Esophagus muscularis mucosa (tissue), 4 donors: ENCODE data around the gene TMCC1.

Source experiments
- EP300 ChIP-seq: sonication (generic); formaldehyde crosslinking; IDR thresholded peaks from one replicate; pipeline ENCODE4 v1.6.1; 2017; ENCODE audit warnings: antibody characterized with exemption
- POLR2A ChIP-seq: fragments of 450-650 bp; IDR thresholded peaks from one replicate; pipeline ENCODE4 v1.6.1; 2017; ENCODE audit warnings: antibody characterized with exemption, moderate library complexity, mild to moderate bottlenecking, low read depth
- POLR2AphosphoS5 ChIP-seq, 2 donors: sonication (generic); formaldehyde crosslinking; IDR thresholded peaks; one replicate each; pipeline ENCODE4 v1.6.1; 2017; ENCODE audit warnings: antibody characterized with exemption in 2 of 2
- TF ChIP-seq, protein P1 (sequence below), 3 experiments: fragments of 200-600 bp in 2 of 3; fragments of 450-650 bp in 1 of 3; sonication (generic) in 2 of 3; IDR thresholded peaks; one replicate each; pipeline ENCODE4 v1.5.1; 2017 to 2019; ENCODE audit warnings: antibody characterized with exemption in 3 of 3, mild to moderate bottlenecking in 2 of 3, moderate library complexity in 1 of 3

DNA sequence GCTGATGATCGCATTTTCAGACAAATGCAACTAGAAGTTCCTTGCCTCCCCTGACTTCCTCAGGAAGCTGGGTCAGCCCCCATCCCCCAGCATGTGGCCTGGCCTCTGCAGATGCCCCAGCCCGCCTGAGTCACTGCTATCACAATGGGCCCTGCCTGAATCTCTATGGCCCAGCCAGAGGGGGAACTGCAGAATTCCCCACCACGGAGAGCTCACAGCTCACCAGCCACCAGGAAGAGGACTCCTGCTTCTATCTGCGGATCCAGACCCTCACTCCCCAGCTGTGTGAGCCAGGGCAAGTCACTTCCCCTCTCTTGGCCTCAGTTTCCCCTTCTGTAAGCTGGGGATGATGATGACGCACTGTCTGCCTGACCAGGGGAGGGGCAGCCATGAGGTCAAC, 293.9 kb downstream of the TMCC1 start:
- TF ChIP-seq POLR2AphosphoS5 (IDR thresholded peaks at IDR 0.05) (peak; percentile 26 to 41), POLR2A (no peak), EP300 (no peak)
- TF ChIP-seq, protein P1, sequence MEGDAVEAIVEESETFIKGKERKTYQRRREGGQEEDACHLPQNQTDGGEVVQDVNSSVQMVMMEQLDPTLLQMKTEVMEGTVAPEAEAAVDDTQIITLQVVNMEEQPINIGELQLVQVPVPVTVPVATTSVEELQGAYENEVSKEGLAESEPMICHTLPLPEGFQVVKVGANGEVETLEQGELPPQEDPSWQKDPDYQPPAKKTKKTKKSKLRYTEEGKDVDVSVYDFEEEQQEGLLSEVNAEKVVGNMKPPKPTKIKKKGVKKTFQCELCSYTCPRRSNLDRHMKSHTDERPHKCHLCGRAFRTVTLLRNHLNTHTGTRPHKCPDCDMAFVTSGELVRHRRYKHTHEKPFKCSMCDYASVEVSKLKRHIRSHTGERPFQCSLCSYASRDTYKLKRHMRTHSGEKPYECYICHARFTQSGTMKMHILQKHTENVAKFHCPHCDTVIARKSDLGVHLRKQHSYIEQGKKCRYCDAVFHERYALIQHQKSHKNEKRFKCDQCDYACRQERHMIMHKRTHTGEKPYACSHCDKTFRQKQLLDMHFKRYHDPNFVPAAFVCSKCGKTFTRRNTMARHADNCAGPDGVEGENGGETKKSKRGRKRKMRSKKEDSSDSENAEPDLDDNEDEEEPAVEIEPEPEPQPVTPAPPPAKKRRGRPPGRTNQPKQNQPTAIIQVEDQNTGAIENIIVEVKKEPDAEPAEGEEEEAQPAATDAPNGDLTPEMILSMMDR (IDR thresholded peaks at IDR 0.05), result no peak
